ENCODE results near the gene NPY1R. TPM values are rescaled to one million over a fixed set of nuclear protein-coding genes. Genes with fewer than 3 reads are reported as not detected.

Gene NPY1R
- total RNA-seq (not detected), polyA plus RNA-seq (not detected)

GRCh38 chr4:163332526-163333406, at the start of gene NPY1R:
TSS of gene NPY1R (minus strand) at chr4:163332596. CDS start at chr4:163326554, 6,042 bp downstream.
- H3K36me3 Mint-ChIP-seq, result no peaks in the 10 kb centered on the region
- peaks cover 28% of the 10 kb centered on the region for H3K27me3 ChIP-seq (ENCODE audit: control insufficient read depth, insufficient read depth, low read length)
- H3K27me3 Mint-ChIP-seq, result peaks cover 59% of the 10 kb centered on the region
- H3K27ac Mint-ChIP-seq, result no peak within 1 kb of the TSS
- H3K9me3 ChIP-seq (ENCODE audit: control insufficient read depth in 2 of 2, low read length in 2 of 2), result no peaks in the 10 kb centered on the region
- peak in 2 of 3 donors; percentile 2 to 46 for DNase-seq
- H3K4me3 ChIP-seq (ENCODE audit: low read depth, low read length), result no peak within 1 kb of the TSS
- peaks cover 7% of the 10 kb centered on the region for H3K4me1 ChIP-seq (ENCODE audit: control insufficient read depth, insufficient read depth, low read length, poor library complexity, severe bottlenecking)
- H3K36me3 ChIP-seq (ENCODE audit: control insufficient read depth, insufficient read depth, low read length), result no peaks in the 10 kb centered on the region
- peaks cover 0 to 3% (median 0%) of the 10 kb centered on the region in 7 donors for H3K9me3 Mint-ChIP-seq
- H3K4me1 Mint-ChIP-seq, result peaks cover 0 to 16% (median 7%) of the 10 kb centered on the region in 4 donors
- H3K27ac ChIP-seq (ENCODE audit: insufficient read depth, low read length, poor library complexity, severe bottlenecking), result no peak within 1 kb of the TSS
- peak within 1 kb of the TSS in 3 of 4 donors; percentile 10 to 59 (median 20) for H3K4me3 Mint-ChIP-seq
- ATAC-seq (ENCODE audit: low read depth in 2 of 2), result no peak

- Histone ChIP-seq H3K27ac (ENCODE audit: insufficient read depth, low read length, poor library complexity, severe bottlenecking) (no peak overlapping the region), H3K4me1 (ENCODE audit: control insufficient read depth, insufficient read depth, low read length, poor library complexity, severe bottlenecking) (no peaks in the 10 kb centered on the region), H3K4me3 (ENCODE audit: low read depth, low read length) (no peak overlapping the region), H3K9me3 (ENCODE audit: control insufficient read depth in 2 of 2, low read length in 2 of 2) (no peaks in the 10 kb centered on the region), H3K36me3 (ENCODE audit: control insufficient read depth, insufficient read depth, low read length) (no peaks in the 10 kb centered on the region), H3K27me3 (ENCODE audit: control insufficient read depth, insufficient read depth, low read length) (no peaks in the 10 kb centered on the region)
- Mint-ChIP-seq H3K4me3 (no peak overlapping the region), H3K36me3 (no peaks in the 10 kb centered on the region), H3K4me1 (peaks cover 0 to 4% (median 0%) of the 10 kb centered on the region in 4 donors), H3K27ac (no peak overlapping the region), H3K27me3 (peaks cover 5% of the 10 kb centered on the region), H3K9me3 (no peaks in the 10 kb centered on the region)
- DNase-seq (no peak), ATAC-seq (ENCODE audit: low read depth in 2 of 2) (no peak)
Measured at GRCh38 chr4:163380703-163381102, 48.3 kb upstream of the NPY1R start.

- no peaks in the 10 kb centered on the region for H3K36me3 Mint-ChIP-seq
- H3K36me3 ChIP-seq (ENCODE audit: control insufficient read depth, insufficient read depth, low read length), result no peaks in the 10 kb centered on the region
- ATAC-seq (ENCODE audit: low read depth in 2 of 2) (no peak), DNase-seq (no peak)
- no peaks in the 10 kb centered on the region for H3K27me3 ChIP-seq (ENCODE audit: control insufficient read depth, insufficient read depth, low read length)
- no peak overlapping the region for H3K27ac Mint-ChIP-seq
- H3K9me3 ChIP-seq (ENCODE audit: control insufficient read depth in 2 of 2, low read length in 2 of 2), result no peaks in the 10 kb centered on the region
- H3K4me1 ChIP-seq (ENCODE audit: control insufficient read depth, insufficient read depth, low read length, poor library complexity, severe bottlenecking), result no peaks in the 10 kb centered on the region
- H3K9me3 Mint-ChIP-seq, result no peaks in the 10 kb centered on the region
- no peak overlapping the region for H3K4me3 ChIP-seq (ENCODE audit: low read depth, low read length)
- H3K27me3 Mint-ChIP-seq, result peaks cover 5% of the 10 kb centered on the region
- H3K4me3 Mint-ChIP-seq, result no peak overlapping the region
- H3K4me1 Mint-ChIP-seq, result peaks cover 0 to 4% (median 0%) of the 10 kb centered on the region in 4 donors
- H3K27ac ChIP-seq (ENCODE audit: insufficient read depth, low read length, poor library complexity, severe bottlenecking), result no peak overlapping the region
Measured at GRCh38 chr4:163378661-163379060, 46.3 kb upstream of the NPY1R start.

- H3K4me1 ChIP-seq (ENCODE audit: control insufficient read depth, insufficient read depth, low read length, poor library complexity, severe bottlenecking), result no peaks in the 10 kb centered on the region
- Mint-ChIP-seq H3K27ac (no peak overlapping the region), H3K9me3 (no peaks in the 10 kb centered on the region), H3K4me3 (no peak overlapping the region), H3K4me1 (no peaks in the 10 kb centered on the region), H3K36me3 (no peaks in the 10 kb centered on the region), H3K27me3 (peaks cover 4% of the 10 kb centered on the region)
- no peaks in the 10 kb centered on the region for H3K9me3 ChIP-seq (ENCODE audit: control insufficient read depth in 2 of 2, low read length in 2 of 2)
- no peak overlapping the region for H3K4me3 ChIP-seq (ENCODE audit: low read depth, low read length)
- ATAC-seq (ENCODE audit: low read depth in 2 of 2) (no peak), DNase-seq (no peak)
- H3K27ac ChIP-seq (ENCODE audit: insufficient read depth, low read length, poor library complexity, severe bottlenecking), result no peak overlapping the region
- H3K36me3 ChIP-seq (ENCODE audit: control insufficient read depth, insufficient read depth, low read length), result no peaks in the 10 kb centered on the region
- H3K27me3 ChIP-seq (ENCODE audit: control insufficient read depth, insufficient read depth, low read length), result no peaks in the 10 kb centered on the region
Measured at GRCh38 chr4:163372029-163372428, 39.6 kb upstream of the NPY1R start.

DNA sequence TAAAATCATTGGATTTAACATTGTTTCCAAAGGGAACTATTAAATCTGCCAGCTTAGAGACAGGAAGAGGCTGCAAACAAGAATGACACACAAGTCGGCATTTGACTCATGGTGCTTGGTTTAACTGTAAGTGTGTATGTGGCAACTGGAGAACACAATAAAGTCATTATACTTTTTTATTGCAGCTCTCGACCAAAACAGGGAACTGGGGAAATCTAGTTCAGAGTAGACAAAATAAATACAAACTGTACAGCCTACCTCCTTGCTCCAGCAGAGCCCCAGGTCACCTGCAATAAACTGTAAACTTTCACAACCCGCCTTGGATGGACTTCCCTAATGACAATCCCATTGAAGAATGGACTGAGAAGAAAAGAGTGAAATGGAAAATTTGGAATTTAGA, 35.3 kb upstream of the NPY1R start:
- H3K4me1 ChIP-seq (ENCODE audit: control insufficient read depth, insufficient read depth, low read length, poor library complexity, severe bottlenecking), result no peaks in the 10 kb centered on the region
- no peaks in the 10 kb centered on the region for H3K4me1 Mint-ChIP-seq

GRCh38 chr4:163356104-163356503, 23.7 kb upstream of the NPY1R start:
- H3K36me3 ChIP-seq (ENCODE audit: control insufficient read depth, insufficient read depth, low read length), result no peaks in the 10 kb centered on the region
- H3K36me3 Mint-ChIP-seq, result no peaks in the 10 kb centered on the region
- H3K4me3 Mint-ChIP-seq, result no peak overlapping the region
- no peaks in the 10 kb centered on the region for H3K9me3 ChIP-seq (ENCODE audit: control insufficient read depth in 2 of 2, low read length in 2 of 2)
- DNase-seq (no peak), ATAC-seq (ENCODE audit: low read depth in 2 of 2) (no peak)
- H3K4me1 Mint-ChIP-seq, result no peaks in the 10 kb centered on the region
- no peaks in the 10 kb centered on the region for H3K27me3 ChIP-seq (ENCODE audit: control insufficient read depth, insufficient read depth, low read length)
- no peak overlapping the region for H3K27ac Mint-ChIP-seq
- no peak overlapping the region for H3K27ac ChIP-seq (ENCODE audit: insufficient read depth, low read length, poor library complexity, severe bottlenecking)
- no peaks in the 10 kb centered on the region for H3K27me3 Mint-ChIP-seq
- H3K4me3 ChIP-seq (ENCODE audit: low read depth, low read length), result no peak overlapping the region
- no peaks in the 10 kb centered on the region for H3K4me1 ChIP-seq (ENCODE audit: control insufficient read depth, insufficient read depth, low read length, poor library complexity, severe bottlenecking)
- H3K9me3 Mint-ChIP-seq, result no peaks in the 10 kb centered on the region

More for the DNA sequence above, 35.3 kb upstream of the NPY1R start:
- Mint-ChIP-seq H3K27me3 (peaks cover 4% of the 10 kb centered on the region), H3K9me3 (peaks cover 0 to 4% (median 0%) of the 10 kb centered on the region in 7 donors), H3K27ac (no peak overlapping the region), H3K4me3 (no peak overlapping the region), H3K36me3 (no peaks in the 10 kb centered on the region)
- ATAC-seq (ENCODE audit: low read depth in 2 of 2) (no peak), DNase-seq (no peak)
- Histone ChIP-seq H3K36me3 (ENCODE audit: control insufficient read depth, insufficient read depth, low read length) (no peaks in the 10 kb centered on the region), H3K4me3 (ENCODE audit: low read depth, low read length) (no peak overlapping the region), H3K9me3 (ENCODE audit: control insufficient read depth in 2 of 2, low read length in 2 of 2) (no peaks in the 10 kb centered on the region), H3K27ac (ENCODE audit: insufficient read depth, low read length, poor library complexity, severe bottlenecking) (no peak overlapping the region), H3K27me3 (ENCODE audit: control insufficient read depth, insufficient read depth, low read length) (peaks cover 2% of the 10 kb centered on the region)

DNA sequence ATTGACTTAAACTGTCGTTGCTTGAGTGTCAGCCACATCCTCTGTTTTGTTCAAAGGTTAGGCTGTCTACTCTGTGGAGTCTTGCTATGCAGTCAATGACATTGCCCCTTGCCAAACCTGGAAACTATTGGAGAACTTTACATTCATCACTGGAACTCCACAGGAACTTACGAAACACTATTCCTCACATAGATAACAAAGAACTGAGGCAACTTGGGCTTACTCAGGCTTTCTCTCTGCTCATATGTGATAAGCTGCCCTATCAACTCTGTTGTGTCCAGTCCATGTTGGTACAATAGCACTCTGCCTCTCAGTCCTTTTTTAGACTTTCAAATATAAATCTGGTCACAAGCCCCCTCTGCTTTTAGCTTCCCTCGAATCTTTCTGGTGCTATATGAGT, 20.7 kb upstream of the NPY1R start:
- Histone ChIP-seq H3K27ac (ENCODE audit: insufficient read depth, low read length, poor library complexity, severe bottlenecking) (no peak overlapping the region), H3K9me3 (ENCODE audit: control insufficient read depth in 2 of 2, low read length in 2 of 2) (no peaks in the 10 kb centered on the region), H3K4me3 (ENCODE audit: low read depth, low read length) (no peak overlapping the region), H3K27me3 (ENCODE audit: control insufficient read depth, insufficient read depth, low read length) (no peaks in the 10 kb centered on the region), H3K36me3 (ENCODE audit: control insufficient read depth, insufficient read depth, low read length) (no peaks in the 10 kb centered on the region), H3K4me1 (ENCODE audit: control insufficient read depth, insufficient read depth, low read length, poor library complexity, severe bottlenecking) (no peaks in the 10 kb centered on the region)
- Mint-ChIP-seq H3K9me3 (peaks cover 0 to 2% (median 0%) of the 10 kb centered on the region in 7 donors), H3K4me1 (no peaks in the 10 kb centered on the region), H3K4me3 (no peak overlapping the region), H3K27ac (no peak overlapping the region), H3K27me3 (peaks cover 5% of the 10 kb centered on the region), H3K36me3 (no peaks in the 10 kb centered on the region)
- no peak for DNase-seq
- no peak for ATAC-seq (ENCODE audit: low read depth in 2 of 2)

DNA sequence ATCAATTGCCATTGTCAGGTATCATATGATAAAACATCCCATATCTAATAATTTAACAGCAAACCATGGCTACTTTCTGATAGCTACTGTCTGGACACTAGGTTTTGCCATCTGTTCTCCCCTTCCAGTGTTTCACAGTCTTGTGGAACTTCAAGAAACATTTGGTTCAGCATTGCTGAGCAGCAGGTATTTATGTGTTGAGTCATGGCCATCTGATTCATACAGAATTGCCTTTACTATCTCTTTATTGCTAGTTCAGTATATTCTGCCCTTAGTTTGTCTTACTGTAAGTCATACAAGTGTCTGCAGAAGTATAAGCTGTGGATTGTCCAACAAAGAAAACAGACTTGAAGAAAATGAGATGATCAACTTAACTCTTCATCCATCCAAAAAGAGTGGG, 18.3 kb upstream of the NPY1R start:
- Mint-ChIP-seq H3K36me3 (no peaks in the 10 kb centered on the region), H3K27me3 (peaks cover 21% of the 10 kb centered on the region), H3K4me1 (peaks cover 0 to 4% (median 0%) of the 10 kb centered on the region in 4 donors), H3K4me3 (no peak overlapping the region), H3K9me3 (peaks cover 0 to 2% (median 0%) of the 10 kb centered on the region in 7 donors), H3K27ac (no peak overlapping the region)
- Histone ChIP-seq H3K4me3 (ENCODE audit: low read depth, low read length) (no peak overlapping the region), H3K27me3 (ENCODE audit: control insufficient read depth, insufficient read depth, low read length) (peaks cover 12% of the 10 kb centered on the region), H3K9me3 (ENCODE audit: control insufficient read depth in 2 of 2, low read length in 2 of 2) (no peaks in the 10 kb centered on the region), H3K36me3 (ENCODE audit: control insufficient read depth, insufficient read depth, low read length) (no peaks in the 10 kb centered on the region), H3K4me1 (ENCODE audit: control insufficient read depth, insufficient read depth, low read length, poor library complexity, severe bottlenecking) (no peaks in the 10 kb centered on the region), H3K27ac (ENCODE audit: insufficient read depth, low read length, poor library complexity, severe bottlenecking) (no peak overlapping the region)
- no peak for DNase-seq
- ATAC-seq (ENCODE audit: low read depth in 2 of 2), result no peak

Data from CD4-positive, CD25-positive, alpha-beta regulatory T cell (primary cell).